Muscle of arm (tissue), 12 donors: ENCODE results near the gene ERRFI1. TPM values are rescaled to one million over a fixed set of nuclear protein-coding genes. Genes with fewer than 3 reads are reported as not detected.

ENCODE experiments used
- DNase-seq: peaks from one replicate; pipeline ENCODE4 v3.0.0-alpha.2; 2013
- polyA plus RNA-seq, 12 donors: library from polyadenylated mRNA; unstranded; fragments of 120-200 nt; gene quantifications; one replicate each; pipeline ENCODE4 v1.2.1, GENCODE V29; 2013; ENCODE audit not compliant: insufficient read length in 12 of 12

ERRFI1 gene
- polyA plus RNA-seq, 12 donors = 5.5 to 26.0 (median 7.5) TPM; not detected in 1

DNA sequence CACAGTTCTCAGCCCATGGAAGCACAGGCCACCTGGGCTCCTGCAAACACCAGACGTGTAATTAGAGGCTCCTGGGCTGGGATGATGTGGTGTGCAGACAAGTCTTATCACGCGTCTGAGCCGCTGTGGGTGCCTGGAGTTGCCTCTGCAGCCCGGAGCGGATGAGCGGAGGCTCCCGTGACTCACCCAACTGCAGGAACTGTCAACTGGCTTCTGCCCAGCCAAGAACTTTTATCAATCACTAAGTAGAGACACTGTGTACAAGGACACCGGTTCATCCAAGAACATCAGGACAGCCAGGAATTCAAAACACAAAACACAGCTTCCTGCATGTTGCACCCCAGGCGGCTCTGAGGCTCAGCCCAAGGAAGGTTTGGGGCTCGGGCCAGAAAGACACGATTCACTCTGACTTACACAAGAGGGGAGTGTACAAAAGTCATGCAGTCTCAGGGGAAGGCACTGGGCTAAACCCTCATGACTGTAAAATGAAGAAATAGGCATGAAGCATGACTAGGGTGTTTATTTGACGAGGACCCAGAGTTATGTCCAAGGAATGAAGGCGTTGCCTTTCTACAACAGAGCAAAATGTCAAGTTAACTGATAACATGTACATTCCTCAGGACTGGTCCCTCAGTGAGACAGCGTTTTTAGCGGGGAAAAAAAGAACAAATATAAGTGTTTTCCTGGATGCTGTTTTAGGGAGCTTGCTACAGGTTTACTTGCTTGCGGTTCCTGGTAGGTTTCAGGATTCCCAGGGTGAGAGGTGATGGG is 21.1 kb downstream of the ERRFI1 start:
- DNase-seq = peak; percentile 57

DNA sequence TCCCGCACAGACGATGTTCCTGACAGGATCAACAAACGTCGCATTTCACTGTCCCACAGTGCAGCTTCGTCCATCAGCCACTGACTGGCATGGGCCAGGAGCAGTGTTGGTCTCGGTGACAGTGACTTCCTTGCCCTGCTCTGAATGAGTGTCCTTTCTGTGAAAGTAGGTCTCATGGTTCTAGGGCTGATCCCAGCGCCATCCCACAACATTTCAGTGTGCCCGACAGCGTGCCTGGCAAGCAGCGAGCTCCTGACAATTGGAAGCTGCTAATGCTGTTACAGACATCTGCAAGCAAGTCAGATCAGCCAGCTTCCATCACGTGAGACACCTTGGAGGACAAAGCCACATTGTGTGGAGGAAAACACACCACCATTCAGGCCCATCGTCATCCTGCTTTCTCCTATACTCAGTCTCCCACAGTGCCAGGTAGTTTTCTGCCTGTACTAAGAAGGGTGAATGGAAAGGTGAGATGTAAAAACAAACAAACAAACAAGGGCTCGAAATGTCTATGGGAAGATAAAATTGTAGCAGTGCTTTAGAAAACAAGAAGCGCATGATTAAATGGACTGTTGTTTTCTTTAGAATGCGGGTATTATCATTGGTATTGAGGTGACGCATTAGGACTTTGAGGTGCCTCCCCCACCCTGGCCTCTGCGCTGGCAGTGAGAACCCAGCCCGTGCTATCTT is 21.9 kb downstream of the ERRFI1 start:
- DNase-seq = no peak

- DNase-seq = no peak
Observed at GRCh38 chr1:8003438-8004112, 22.5 kb downstream of the ERRFI1 start.

GRCh38 chr1:8002921-8003320 is 23.2 kb downstream of the ERRFI1 start:
- DNase-seq = no peak

GRCh38 chr1:8002329-8002910 is 23.7 kb downstream of the ERRFI1 start:
- DNase-seq = no peak

- DNase-seq = no peak
Observed at GRCh38 chr1:7995437-7995836, 30.7 kb downstream of the ERRFI1 start.

DNA sequence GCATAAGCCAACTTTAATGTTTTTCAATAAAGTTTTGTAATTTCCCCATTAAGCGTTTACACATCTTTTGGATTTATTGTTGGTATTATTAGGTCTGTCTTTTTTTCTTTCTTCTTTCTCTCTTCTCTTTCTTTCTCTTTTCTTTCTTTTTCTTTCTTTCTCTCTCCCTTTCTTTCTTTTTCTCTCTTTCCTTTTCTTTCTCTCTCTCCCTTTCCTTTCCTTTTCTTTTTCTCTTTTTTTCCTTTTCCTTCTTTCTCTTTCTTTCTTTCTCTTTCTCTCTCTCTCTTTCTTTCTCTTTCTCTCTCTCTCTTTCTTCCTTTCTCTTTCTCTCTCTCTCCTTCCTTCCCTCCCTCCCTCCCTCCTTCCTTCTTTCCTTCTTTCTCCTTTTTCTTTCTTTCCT is 31.3 kb downstream of the ERRFI1 start:
- DNase-seq = no peak

DNA sequence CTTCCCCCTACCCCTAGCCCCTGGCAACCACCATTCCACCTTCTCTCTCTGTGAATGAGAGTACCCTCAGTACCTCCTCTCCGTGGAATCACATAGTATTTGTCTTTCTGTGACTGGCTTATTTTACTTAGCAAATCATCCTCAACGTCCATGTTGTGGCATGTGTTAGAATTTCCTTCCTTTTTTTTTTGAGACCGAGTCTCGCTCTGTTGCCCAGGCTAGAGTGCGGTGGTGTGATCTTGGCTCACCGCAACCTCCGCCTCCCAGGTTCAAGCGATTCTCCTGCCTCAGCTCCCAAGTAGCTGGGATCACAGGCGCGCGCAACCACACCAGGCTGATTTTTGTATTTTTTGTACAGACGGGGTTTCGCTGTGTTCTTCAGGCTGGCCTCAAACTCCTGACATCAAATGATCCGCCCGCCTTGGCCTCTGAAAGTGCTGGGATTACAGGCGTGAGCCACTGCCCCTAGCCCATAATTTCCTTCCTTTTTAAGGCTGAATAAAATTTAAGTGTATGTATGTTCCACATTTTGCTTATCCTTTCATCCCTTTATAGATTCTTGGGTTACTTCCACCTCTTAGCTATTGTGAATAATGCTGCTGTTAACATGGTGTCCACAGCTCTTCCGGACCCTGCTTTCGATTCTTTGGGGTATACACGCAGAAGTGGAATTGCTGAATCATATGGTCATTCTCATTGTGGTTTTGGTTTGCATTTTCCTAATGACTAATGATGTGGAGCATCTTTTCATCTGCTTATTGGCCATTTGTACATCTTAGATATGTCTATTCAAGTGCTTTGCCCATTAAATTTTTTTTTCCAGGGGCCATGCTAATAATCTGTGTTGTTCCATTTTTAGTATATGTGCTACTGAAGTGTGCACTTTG is 32.3 kb downstream of the ERRFI1 start:
- no peak for DNase-seq

- no peak for DNase-seq
Observed at GRCh38 chr1:7992885-7993284, 33.2 kb downstream of the ERRFI1 start.

DNA sequence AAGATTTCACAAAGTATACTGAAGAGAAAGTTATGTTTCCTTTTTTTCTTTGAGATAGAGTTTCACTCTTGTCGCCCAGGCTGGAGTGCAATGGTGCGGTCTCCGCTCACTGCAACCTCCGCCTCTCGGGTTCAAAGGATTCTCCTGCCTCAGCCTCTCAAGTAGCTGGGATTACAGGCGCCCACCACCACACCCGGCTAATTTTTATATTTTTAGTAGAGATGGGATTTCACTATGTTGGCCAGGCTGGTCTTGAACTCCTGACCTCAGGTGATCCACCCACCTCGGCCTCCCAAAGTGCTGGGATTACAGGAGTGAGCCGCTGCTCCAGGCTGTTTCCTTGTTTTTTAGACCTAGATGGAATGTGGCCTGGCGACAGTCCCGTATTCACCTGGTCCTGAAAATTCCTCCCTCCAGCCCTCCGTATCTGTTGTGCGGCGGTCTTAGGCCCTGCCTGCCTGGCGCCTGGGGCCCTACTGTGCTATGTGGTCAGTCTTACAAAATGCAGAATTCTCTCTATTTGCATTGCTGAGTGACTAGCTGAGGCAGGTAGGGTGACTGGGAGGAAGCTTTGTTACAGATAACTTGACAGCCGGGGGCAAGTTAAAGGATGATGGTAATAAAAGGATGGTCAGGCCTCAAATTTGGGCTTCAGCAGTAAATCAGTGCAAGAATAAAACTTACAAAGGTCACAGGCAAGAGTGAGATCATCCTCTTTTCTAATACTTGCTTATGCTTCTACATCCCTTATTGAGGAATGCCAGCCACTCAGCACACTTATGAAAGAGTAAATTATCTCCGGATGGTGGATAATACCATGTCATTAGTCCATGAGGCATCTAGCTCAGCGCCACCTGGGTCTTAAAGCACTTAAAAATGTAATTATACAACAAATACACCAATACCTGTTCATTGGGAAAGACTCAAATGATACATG is 34.3 kb downstream of the ERRFI1 start:
- no peak for DNase-seq

GRCh38 chr1:7989762-7990428 is 36.2 kb downstream of the ERRFI1 start:
- no peak for DNase-seq

DNA sequence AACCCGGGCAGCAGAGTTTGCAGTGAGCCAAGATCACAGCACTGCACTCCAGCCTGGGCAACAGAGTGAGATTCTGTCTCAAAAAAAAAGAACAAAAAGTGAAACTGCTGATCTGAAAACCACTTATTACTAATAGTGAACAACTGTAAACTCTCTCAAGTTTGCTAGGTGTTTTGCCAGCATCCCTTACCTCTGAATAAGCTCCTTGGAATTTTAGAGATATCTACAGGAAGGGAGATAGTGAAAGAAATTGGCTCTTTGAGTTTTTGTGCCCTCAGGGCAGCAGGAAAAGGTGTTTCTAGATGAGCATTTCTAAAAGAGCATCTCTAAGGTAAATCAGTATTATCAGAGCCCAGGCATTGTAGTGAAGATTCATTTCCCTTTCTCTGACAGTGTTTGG is 37.5 kb downstream of the ERRFI1 start:
- no peak for DNase-seq

GRCh38 chr1:7987528-7987927 is 38.6 kb downstream of the ERRFI1 start:
- DNase-seq = no peak

DNA sequence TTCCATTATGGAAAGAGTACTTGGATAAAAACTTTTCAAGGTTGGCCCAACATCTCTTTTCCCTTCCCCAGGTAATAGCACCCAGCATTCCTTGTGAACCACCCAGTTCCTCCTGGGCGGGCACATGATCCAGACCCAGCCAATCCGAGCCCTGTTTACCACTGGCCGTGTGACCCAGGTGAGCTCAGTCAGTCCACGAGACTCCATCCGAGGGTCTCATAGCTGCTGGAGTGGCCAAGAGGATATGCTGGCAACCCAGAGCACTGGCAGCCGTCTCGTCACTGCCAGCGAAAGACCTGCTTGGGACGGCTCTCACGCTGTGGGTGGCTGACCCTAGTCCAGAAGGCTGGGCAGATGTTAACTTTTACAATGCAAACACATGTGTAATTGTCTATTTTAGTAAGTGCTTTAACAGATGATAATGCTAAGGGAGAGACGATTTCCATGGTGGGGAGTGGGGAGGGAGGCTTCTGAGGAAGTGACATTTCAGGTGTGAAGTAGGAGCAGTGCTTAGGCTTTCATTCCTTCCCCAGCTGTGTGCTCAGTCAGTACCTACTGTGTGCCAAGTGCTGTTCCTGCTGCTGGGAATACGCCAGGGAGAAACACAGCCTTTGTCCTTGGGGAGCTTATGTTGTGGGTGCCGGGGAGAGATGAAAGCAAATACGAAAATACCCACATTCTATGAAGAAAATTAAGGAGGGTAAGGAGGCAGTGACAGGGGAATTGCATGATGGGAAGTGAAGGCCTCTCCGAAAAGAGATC is 40.1 kb downstream of the ERRFI1 start:
- DNase-seq = no peak

DNA sequence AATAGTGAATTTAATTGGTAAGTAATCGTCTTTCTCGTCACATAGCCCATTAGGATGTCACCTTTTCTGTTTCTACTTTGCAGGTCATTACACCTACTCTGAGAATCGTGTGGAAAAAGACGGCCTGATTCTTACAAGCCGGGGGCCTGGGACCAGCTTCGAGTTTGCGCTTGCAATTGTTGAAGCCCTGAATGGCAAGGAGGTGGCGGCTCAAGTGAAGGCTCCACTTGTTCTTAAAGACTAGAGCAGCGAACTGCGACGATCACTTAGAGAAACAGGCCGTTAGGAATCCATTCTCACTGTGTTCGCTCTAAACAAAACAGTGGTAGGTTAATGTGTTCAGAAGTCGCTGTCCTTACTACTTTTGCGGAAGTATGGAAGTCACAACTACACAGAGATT is 41.3 kb downstream of the ERRFI1 start:
- DNase-seq = no peak

DNA sequence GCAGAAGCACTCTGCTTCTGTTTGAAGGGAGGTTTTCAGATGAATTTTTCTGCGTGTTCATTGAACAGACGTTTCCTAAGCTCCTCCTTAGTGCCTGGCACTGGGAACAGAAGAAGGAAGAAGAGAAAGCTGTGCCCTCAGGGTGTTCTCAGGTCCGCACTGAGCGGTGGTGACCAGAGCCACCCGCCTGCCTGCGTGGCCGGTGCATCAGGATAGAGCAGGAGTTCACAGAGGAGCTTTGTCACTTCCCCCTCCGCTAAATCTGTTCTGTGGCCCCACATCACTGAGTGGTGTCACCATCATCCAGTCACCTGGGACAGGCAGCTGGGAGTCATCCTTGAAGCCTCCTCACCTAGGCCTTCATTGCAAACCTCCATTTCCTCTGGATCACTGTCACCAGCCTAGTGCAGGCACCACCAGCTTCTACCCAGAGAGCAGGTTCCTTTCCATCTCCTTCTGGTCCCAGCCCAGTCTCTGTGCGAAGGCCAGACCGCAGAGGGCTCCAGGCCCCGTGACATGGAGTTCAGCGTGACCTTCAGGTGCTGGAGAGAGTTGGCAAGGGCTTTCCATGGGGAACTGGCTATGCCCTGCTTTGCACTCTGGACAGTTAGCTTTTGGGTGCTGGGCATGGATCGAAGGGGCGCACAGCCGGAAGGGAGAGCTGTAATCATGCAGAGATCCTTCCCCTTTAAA is 42.9 kb downstream of the ERRFI1 start:
- no peak for DNase-seq

- DNase-seq = no peak
Observed at GRCh38 chr1:7980984-7981383, 45.1 kb downstream of the ERRFI1 start.

GRCh38 chr1:7975212-7975865 is 50.8 kb downstream of the ERRFI1 start:
- peak; percentile 25 for DNase-seq
